Skeletal muscle cell (primary cell): ENCODE data around the gene TOMM70.
A peak's percentile ranks its signal among the peaks of the same experiment; 100 is the strongest.
"Not testable (repeated sequence)": the region's sequence is repeated elsewhere in the genome, so short reads cannot be mapped to it uniquely, and the experiment has no call there.

ENCODE experiments used
- DNase-seq: peaks from one replicate; pipeline ENCODE4 v3.0.0-alpha.2; 2010; ENCODE audit warnings: low read depth
- H3K4me3 ChIP-seq: 2 replicates; pipeline ENCODE4 v1.5.1; 2011; ENCODE audit warnings: low read depth, mild to moderate bottlenecking, control low read depth, low read length, moderate library complexity

Gene TOMM70

DNA sequence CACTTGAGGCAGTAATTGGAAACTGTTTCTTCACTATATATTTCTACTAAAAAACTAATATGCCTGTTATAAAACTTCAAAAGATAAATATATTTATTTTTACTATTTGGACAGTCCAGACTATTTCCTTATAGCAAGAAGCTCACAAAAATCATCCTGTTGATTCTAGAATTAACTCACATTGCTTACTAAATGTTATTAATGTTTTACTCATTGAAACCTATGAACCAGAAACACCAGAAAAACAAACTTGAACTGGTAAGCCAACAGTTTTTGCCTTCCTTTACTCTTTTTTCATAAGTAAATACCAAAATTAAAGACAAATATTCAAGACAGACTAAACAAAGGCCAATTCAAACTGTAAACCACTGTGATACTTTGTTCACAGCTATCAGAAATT, 26.4 kb downstream of the TOMM70 start:
- H3K4me3 ChIP-seq = no peak overlapping the region
- no peak for DNase-seq

DNA sequence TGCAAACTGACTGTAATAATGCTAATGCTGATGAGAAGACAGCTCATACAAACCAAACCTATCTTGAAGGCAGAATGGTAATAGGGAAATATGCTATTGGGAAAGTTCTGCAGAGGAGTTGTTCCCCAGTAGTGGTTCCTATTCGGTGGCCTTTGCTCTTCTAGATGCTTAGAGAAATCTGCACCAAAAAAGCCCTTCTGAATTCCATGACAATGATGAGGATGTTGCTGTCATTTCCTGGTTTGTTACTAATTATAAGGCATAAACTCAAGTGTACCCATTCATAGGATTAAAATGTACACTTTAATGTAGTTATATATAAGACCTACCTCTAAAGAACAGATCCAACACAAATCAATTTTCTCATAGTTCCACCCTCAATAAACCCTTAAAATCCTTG, 30.1 kb downstream of the TOMM70 start:
- no peak overlapping the region for H3K4me3 ChIP-seq
- DNase-seq = no peak

DNA sequence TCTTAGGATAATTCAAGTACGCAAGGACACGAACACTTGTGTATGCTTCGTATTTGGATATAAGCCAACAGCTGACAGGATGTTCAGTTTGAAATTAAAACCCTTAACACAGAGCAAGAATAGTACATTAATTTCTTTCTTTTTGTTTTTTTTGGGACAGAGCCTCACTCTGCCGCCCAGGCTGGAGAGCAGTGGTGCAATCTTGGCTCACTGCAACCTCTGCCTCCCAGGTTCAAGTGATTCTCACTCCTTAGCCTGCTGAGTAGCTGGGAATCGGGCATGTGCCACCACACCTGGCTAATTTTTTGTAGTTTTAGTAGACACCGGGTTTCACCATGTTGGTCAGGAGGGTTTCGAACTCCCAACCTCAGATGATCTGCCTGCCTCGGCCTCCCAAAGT, 32.4 kb downstream of the TOMM70 start:
- DNase-seq = no peak

DNA sequence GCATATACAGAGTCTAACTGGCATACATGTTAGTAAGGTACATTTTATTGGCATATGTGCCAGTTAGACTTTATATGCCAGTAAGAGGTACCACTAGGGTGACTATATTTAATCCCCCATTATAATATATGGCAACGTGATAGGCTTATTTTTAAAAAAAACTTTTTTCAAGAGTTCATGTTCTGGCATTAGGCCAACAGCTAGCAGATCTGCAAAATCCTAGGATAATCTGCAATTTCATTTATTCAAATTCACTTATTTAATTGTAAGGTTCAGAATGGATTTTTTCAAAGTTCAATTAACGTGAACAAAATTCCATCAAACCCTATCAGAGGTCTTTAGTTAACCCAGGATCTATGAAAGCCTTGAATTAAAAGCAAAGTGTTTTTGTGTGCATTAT, 34.5 kb downstream of the TOMM70 start:
- H3K4me3 ChIP-seq = no peak overlapping the region
- no peak for DNase-seq

More for the DNA sequence above, 32.4 kb downstream of the TOMM70 start:
- H3K4me3 ChIP-seq = no peak overlapping the region

DNA sequence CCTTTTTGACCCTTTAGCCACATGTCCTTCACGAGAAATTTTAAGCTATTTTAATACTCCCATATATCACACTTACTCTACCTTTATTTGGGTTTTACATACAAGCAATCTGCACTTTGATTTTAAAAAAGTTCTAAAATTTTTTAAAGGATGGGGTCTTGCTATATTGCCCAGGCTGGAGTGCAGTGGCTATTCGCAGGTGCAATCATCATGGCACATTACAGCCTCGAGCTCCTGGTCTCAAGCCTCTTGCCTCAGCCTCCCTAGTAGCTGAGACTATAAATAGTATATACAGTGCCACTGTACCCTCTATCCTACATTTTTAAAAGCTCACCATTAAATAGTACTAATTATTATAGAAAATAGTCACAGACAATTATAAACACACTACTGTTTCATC, 36.5 kb downstream of the TOMM70 start:
- H3K4me3 ChIP-seq = no peak overlapping the region

DNA sequence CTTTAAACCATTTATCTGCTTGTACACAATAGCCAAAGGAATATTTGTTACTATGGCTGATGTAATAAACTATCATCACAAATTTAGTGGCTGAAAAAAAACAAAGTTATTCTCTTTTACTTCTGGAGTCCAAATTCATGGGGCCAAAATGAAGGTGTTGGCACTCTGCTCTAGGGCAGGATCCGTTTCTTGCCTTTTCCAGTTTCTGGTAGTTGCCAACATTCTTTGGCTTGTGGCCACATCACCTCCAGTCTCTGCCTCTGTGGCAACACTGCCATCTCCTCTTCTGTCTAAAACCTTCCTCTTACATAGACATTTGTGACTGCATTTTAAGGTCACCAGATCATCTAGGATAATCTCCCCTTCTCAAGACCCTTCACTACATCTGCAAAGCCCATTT, 39.0 kb downstream of the TOMM70 start:
- no peak overlapping the region for H3K4me3 ChIP-seq
- no peak for DNase-seq

More for the DNA sequence above, 36.5 kb downstream of the TOMM70 start:
- DNase-seq = no peak

DNA sequence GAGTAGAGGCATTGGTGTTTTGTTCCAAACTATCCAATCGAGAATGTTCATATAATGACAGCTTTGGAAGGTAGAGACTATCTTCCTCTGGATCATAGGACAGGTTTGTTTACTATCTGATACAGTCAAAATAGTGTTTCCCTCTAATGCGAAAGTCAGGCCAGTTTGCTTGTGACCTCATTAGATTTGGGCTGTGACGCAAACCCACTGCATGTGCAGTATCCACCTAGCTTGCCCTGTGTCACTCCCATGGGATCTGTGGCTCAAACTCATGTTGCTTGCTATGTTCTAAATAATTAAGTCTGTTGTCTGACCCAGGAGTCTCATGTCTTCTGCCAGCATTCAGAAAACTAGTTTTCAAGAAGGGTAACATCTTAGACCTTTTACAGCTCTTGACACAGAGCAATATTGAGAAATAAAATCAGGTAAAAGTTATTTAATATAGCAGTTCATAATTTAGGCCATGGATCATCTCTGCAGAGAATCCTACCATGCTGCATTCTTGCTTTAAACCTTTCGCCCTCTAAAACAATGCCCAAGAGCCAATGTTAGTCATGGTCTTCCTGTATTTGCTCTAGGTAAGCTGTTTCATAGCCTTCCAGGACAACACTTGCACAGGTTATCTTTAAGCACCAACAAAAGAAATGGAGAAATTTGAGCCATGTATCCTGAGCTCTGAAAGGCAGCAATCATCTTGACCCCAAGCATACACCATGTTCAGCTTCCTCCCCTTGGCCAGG, 40.0 kb downstream of the TOMM70 start:
- no peak overlapping the region for H3K4me3 ChIP-seq
- no peak for DNase-seq

DNA sequence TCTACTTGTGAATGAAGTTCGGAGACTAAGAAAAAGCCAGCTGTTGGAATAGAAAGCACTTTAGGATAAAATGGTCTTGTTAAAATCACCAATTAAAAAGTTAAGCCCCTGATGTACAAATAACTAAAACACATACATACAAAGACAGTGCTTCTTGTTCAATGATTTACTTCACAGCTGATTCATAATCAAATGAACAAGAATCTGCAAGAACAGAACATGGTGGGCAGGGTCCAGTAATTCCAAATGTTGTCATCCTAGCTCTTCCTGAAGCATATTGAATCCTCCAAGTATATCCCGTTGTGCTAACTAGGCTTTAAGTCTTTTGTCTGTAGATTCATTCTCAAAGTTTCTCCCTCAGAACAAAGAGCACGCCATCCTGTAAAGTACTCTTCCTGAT, 41.9 kb downstream of the TOMM70 start:
- H3K4me3 ChIP-seq = no peak overlapping the region
- no peak for DNase-seq

DNA sequence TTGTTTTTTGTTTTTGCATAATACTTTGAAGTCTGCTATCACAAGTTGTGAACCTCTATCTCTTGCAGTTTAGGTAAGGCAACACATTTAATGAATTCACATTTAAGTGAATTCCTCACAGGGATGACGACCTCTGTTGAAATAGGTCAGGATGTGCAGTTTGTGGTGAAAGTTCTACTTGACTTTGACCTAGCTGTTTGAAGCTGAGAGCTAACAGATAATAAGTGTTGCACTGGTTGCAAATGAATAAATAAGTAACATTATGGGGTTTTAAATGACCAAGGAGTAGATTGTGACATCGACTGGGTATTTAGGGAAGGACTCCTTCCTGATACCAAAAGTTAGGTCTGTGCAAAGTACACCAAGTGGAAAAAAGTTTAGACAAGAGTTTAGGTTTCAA, 42.5 kb downstream of the TOMM70 start:
- DNase-seq = no peak
- no peak overlapping the region for H3K4me3 ChIP-seq

DNA sequence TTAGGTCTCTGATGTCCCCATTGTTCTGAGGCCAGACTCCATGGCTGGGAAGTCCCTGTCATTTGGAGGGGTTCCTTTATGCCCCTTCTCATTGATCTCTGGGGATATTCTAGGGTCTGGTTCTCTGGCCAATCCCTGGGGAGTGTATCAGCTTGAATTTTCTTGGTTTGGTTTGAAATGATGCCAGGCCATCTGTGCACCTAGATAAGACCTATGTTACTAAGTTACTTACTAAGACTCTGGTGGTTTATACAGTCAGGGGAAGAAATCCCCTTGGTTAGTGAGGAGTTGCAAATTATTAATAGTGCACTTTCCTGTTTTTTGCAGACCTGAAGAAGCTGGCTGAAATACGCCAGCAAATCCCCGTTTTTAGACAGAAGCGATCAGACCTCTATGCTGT, 46.0 kb downstream of the TOMM70 start:
- no peak overlapping the region for H3K4me3 ChIP-seq
- no peak for DNase-seq

DNA sequence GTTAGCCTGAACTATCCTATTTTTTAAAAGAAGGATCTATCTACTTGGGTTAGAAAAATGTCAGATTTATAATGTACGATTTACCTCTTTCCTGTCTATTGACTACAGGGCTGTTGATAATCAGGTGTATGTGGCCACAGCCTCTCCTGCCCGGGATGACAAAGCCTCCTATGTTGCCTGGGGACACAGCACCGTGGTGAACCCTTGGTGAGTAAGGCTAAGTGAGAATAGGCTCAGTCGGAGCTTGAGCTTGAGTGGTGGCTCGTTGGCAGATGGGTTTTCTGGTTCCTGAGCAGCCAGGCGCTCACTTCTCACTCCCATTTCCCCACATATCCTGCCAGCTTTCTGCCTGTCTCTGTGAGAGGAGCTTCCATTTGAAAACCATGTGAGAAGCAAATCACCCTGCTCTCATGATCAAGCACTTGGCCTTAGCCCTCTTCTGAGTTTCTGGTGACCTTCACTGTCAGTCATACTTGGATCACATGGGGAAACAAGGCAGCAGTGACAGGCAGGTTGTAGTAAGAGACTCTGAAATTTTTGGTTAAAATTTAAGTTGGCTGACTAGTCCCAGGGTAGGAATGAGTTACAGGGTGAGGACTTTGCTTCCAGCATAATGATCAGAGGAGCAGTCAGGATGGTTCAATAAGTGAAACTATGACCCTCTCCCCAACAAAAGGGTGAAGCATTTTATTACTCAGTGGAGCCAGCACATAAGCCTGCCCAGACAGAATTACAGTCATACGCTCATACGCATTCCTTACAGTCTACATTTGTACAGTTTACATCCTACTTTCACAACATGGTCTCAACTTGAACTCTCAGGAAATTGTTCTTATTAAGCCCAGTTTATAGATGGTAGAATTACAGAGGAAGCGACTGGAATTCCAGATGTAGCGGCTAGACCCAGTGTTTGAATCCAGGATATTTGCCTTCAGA, 48.3 kb downstream of the TOMM70 start:
- no peak overlapping the region for H3K4me3 ChIP-seq
- DNase-seq = peak; percentile 15

DNA sequence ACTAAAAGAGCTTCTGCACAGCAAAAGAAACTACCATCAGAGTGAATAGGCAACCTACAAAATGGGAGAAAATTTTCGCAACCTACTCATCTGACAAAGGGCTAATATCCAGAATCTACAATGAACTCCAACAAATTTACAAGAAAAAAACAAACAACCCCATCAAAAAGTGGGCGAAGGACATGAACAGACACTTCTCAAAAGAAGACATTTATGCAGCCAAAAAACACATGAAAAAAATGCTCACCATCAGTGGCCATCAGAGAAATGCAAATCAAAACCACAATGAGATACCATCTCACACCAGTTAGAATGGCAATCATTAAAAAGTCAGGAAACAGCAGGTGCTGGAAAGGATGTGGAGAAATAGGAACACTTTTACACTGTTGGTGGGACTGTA, 49.1 kb downstream of the TOMM70 start:
- H3K4me3 ChIP-seq, DNase-seq: not testable (repeated sequence)

DNA sequence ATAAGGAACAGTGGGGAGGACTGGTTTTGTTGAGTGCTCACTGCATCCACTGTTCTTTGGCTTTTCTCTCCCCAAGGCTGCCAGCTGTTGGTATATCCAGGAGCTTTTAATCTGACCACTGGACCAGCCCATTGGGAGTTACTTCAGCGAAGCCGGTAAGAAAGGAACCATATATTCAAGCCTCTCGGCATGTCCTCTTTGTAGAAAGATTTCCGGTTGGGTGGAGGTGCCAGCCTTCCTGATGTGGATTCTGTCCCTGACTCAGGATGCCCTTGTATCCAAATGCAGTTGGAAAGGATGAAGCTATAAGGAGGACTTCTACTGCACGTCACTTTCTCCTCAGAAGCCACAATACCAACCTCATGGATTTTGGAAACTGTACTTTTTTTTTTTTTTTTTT, 52.2 kb downstream of the TOMM70 start:
- DNase-seq = no peak
- H3K4me3 ChIP-seq = no peak overlapping the region

DNA sequence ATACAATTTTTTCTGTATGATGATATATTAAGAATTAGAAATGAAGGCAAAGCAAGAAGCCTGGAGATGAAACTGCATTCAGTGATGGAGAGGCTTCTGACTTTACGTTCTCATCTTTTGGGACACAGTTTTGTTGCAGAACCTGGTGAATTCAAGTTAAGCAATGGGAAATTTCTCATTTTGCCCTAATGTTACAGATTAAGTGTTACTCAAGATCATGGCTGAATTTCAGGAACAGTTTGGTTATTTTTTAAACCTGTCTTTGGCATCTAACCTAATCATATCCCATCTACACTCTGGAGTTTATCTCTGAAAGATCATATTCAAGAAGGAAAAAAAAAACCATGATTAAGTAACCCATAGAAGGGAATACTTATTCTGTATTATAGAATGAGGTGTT, 60.4 kb downstream of the TOMM70 start:
- no peak overlapping the region for H3K4me3 ChIP-seq
- no peak for DNase-seq

DNA sequence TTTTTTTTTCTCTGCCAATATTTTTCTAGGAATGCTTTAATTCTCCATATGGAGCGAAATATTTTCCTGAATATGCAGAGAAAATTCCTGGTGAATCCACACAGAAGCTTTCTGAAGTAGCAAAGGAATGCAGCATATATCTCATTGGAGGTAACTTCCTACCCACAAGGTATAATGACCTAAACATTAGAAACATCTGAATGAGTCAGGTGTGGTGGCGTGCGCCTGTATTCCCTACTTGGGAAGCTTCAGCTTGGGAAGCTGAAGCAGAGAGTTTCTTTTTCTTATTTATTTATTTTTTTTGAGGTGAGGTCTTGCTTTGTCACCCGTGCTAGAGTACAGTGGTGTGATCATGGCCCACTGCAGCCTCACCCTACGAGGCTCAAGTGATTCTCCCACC, 61.1 kb downstream of the TOMM70 start:
- no peak overlapping the region for H3K4me3 ChIP-seq
- no peak for DNase-seq

DNA sequence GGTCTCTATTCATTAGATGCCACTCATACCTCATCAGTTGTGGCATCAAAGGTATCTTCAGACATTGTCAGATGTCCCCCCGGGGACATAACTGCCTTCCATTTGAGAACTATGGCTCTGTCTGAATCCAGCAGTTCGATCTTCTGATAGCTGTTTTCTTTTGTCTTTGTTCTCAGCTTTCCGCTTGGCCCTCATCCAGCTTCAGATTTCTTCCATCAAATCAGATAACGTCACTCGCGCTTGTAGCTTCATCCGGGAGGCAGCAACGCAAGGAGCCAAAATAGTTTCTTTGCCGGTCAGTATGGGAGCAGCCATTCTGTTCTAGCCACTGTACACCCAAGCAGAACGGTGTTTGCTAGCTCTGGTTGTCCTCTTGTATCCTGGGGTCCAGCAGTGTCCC, 62.0 kb downstream of the TOMM70 start:
- DNase-seq = no peak
- no peak overlapping the region for H3K4me3 ChIP-seq

DNA sequence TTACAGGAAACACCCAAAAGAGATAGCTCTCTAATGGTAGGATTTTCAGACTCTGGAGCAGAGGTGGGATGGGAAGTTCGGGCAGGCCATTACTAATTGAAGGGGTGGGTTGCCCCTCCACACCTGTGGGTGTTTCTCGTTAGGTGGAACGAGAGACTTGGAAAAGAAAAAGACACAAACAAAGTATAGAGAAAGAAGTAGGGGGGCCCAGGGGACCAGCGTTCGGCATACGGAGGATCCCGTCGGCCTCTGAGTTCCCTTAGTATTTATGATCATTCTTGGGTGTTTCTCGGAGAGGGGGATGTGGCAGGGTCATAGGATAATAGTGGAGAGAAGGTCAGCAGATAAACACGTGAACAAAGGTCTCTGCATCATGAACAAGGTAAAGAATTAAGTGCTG, 64.7 kb downstream of the TOMM70 start:
- not testable (repeated sequence) for DNase-seq, H3K4me3 ChIP-seq

DNA sequence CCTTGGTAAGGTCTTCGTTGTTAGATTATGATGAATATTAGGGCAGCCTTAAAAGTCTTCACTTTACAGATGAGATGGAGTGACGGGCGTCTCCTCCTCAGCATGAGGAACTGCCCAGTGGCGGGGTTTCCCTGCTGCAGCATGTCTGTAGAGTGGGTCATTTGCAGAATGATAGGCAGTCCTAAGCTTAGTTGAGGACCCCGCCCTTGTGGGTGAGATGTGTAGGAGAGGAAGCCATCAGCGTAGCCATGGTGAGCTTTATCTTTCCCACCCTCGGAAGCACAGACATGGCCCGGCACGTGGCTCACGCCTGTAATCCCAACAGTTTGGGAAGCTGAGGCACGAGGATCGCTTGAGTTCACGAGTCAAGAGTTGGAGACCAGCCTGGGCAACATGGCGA, 65.5 kb downstream of the TOMM70 start:
- H3K4me3 ChIP-seq = peak overlapping the region; percentile 52
- no peak for DNase-seq

DNA sequence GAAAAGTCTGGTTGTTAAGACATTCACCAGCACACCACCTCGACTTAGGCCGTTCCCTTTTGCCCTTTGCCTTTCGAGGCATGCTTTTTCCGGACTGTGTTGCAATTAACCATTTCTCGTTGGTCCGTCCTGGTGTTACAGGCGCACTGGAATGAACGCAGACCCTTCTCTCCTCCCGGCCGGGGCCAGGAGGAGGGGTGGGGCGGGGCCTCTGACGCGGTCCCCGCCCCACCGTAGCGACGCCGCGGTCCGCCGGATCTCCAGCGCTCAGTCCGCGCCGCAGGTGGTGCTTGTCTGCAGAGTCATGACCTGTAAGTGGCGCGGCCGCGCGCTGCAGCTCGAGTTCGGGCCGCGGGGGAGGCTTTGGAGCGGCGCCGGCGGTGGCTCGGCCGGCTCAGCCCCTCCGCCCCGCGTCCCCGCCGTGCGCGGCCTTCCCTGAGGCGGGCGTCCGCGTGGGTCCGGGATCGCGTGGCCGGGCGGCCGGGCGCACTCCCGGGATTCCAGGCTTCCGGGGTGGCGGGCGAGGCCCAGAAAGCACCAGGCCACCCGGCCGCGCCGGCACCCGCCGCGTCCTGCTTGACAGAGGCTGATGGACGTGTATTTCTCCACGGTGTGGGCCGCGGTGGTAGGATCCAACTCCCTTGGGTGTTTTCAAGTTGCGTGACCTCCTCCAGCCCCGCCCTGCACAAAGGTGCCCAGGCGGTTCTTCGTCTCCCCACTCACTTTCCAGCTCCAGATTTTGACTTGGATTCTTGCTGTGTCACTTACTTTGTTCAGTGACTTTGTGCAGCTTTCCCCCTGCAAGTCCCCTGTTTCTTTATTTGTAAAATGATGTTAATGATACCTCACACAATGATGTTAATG, 66.2 kb downstream of the TOMM70 start, which contains the start of gene NIT2:
Gene NIT2 (plus strand): TSS at position 270 of the 864 bp plus-strand sequence. CDS start 35 bp downstream, at position 305.
- peak; percentile 39 for DNase-seq
- H3K4me3 ChIP-seq = peak within 1 kb of the TSS; percentile 52
